ENCODE data around the gene JMJD8. TPM values are rescaled to one million over a fixed set of nuclear protein-coding genes. Genes with fewer than 3 reads are reported as not detected.

The JMJD8 gene
- total RNA-seq, 1 donor from 2014 or later, result 63.3 TPM

- Mint-ChIP-seq H3K9me3 (no peaks in the 10 kb centered on the region), H3K4me3 (no peak overlapping the region), H3K36me3 (no peaks in the 10 kb centered on the region), H3K27ac (no peak overlapping the region), H3K27me3 (peaks cover 47% of the 10 kb centered on the region), H3K4me1 (ENCODE audit: unreplicated experiment) (peaks cover 8% of the 10 kb centered on the region)
- TF ChIP-seq, protein P1, sequence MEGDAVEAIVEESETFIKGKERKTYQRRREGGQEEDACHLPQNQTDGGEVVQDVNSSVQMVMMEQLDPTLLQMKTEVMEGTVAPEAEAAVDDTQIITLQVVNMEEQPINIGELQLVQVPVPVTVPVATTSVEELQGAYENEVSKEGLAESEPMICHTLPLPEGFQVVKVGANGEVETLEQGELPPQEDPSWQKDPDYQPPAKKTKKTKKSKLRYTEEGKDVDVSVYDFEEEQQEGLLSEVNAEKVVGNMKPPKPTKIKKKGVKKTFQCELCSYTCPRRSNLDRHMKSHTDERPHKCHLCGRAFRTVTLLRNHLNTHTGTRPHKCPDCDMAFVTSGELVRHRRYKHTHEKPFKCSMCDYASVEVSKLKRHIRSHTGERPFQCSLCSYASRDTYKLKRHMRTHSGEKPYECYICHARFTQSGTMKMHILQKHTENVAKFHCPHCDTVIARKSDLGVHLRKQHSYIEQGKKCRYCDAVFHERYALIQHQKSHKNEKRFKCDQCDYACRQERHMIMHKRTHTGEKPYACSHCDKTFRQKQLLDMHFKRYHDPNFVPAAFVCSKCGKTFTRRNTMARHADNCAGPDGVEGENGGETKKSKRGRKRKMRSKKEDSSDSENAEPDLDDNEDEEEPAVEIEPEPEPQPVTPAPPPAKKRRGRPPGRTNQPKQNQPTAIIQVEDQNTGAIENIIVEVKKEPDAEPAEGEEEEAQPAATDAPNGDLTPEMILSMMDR (conservative IDR thresholded peaks at IDR 0.05), result peak; percentile 98
- peak; percentile 88 for DNase-seq (ENCODE audit: extremely low spot score, unreplicated experiment)
These were observed 27.6 kb upstream of the JMJD8 start for GRCh38 chr16:711548-712320.

- H3K4me3 Mint-ChIP-seq, result no peak overlapping the region
- DNase-seq (ENCODE audit: extremely low spot score, unreplicated experiment), result no peak
- no peaks in the 10 kb centered on the region for H3K36me3 Mint-ChIP-seq
- H3K27ac Mint-ChIP-seq, result no peak overlapping the region
- peaks cover 53% of the 10 kb centered on the region for H3K27me3 Mint-ChIP-seq
- peaks cover 4% of the 10 kb centered on the region for H3K4me1 Mint-ChIP-seq (ENCODE audit: unreplicated experiment)
- TF ChIP-seq, protein P1 (conservative IDR thresholded peaks at IDR 0.05), result no peak
- H3K9me3 Mint-ChIP-seq, result no peaks in the 10 kb centered on the region
These were observed 26.9 kb upstream of the JMJD8 start for GRCh38 chr16:711084-711483.

DNA sequence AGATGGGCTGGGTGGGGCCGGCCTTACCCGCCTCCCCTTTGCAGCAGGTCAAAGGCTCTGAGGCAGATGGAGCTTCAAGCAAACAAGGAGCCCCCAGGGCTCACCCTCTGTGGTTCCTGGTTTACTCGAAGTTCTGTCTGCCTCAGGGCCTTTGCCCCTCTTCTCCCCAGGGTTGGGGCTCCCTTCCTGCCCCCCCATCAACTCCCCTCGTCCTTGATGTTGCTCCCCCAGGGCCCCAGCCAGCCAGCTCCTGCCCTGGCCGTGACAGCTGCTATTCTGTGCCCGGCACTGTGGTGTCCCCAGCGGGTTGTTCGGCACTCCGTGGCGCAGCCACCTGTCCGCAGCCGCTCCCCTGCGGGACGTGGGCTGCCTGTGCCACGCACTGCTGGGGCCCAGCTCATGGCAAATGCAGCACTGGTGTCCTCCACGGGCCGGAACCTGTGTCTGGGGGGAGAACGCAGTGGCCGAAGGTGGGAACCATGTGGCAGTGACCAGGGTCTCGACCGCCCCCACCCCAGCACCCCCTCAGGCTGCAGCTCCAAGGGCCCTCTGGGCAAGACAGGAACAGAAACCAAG, 26.5 kb upstream of the JMJD8 start:
- Mint-ChIP-seq H3K9me3 (no peaks in the 10 kb centered on the region), H3K36me3 (no peaks in the 10 kb centered on the region), H3K4me1 (ENCODE audit: unreplicated experiment) (peaks cover 4% of the 10 kb centered on the region), H3K27me3 (peaks cover 50% of the 10 kb centered on the region), H3K4me3 (peak overlapping the region; percentile 52), H3K27ac (no peak overlapping the region)
- DNase-seq (ENCODE audit: extremely low spot score, unreplicated experiment), result no peak
- TF ChIP-seq, protein P1 (conservative IDR thresholded peaks at IDR 0.05), result no peak

DNA sequence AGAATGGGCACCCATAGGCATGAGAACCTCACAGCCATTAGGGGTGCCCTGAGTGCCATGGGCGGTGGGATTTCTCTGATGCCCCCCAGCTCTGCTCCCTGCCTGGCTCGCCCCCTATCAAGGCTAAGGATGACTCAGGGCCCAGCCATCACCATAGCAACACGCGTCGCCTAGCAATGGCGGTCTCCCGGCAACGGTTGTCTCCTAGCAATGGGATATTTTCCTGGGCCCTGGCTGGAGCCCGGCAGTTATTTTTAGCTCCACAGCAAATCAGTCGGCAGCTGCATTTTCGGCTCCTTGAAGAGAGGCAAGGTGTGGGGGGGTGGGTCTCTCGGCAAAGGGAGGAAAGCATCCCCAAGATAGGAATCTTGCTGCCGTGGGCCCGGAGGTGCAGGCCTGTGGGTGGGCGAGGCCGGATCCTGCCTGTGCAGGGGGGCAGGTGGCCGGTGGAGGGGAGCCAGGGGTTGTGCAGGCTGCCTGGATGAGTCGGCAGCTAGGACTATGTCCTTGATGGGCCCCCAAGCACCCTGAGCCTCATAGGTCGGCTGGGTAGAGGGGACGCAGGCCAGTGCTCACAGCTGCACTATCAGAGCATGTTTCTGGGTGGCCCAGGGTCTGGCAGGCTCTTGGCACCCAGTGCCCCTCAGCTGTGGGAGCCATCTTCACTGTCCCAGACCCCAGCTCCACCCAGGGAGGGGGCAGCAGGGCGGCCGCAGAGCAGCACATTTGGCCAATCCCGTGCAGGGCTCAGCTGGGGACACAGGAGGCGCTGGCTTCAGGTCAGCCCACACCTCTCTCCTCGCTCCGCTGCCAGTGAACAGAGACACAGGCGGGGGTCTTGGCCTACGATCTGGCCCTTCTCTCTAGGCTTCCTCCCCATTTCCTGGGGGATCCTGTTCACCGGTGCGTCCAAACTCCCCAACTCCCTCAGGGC, 25.7 kb upstream of the JMJD8 start:
- Mint-ChIP-seq H3K4me1 (ENCODE audit: unreplicated experiment) (peaks cover 4% of the 10 kb centered on the region), H3K4me3 (peak overlapping the region; percentile 52), H3K27ac (peak overlapping the region; percentile 67), H3K27me3 (peaks cover 50% of the 10 kb centered on the region), H3K36me3 (no peaks in the 10 kb centered on the region), H3K9me3 (no peaks in the 10 kb centered on the region)
- no peak for DNase-seq (ENCODE audit: extremely low spot score, unreplicated experiment)
- TF ChIP-seq, protein P1 (conservative IDR thresholded peaks at IDR 0.05), result no peak

- peaks cover 4% of the 10 kb centered on the region for H3K4me1 Mint-ChIP-seq (ENCODE audit: unreplicated experiment)
- no peaks in the 10 kb centered on the region for H3K9me3 Mint-ChIP-seq
- TF ChIP-seq, protein P1 (conservative IDR thresholded peaks at IDR 0.05), result no peak
- DNase-seq (ENCODE audit: extremely low spot score, unreplicated experiment), result no peak
- peaks cover 55% of the 10 kb centered on the region for H3K27me3 Mint-ChIP-seq
- H3K36me3 Mint-ChIP-seq, result no peaks in the 10 kb centered on the region
- H3K4me3 Mint-ChIP-seq, result no peak overlapping the region
- no peak overlapping the region for H3K27ac Mint-ChIP-seq
These were observed 24.8 kb upstream of the JMJD8 start for GRCh38 chr16:708959-709358.
